ENCODE data around the gene NAP1L4.

NAP1L4 gene

DNA sequence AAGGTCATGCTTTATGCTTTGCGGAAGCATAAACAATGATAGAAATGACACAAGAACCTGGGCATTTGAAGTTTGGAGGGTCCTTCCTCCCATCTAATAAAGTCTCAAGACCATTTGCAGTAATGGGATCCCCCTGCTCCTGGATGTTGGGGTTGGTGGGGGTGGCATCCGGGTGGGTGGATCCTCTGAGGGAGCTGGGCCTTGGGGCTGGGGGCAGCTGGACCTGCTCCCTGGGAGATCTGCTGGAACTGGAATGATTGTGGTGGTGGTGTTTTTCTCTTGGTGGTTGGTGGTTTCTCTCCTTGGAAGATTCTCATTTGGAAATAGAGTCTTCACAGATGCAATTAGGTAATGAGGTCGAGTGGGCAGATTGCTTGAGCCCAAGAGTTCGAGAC lies 2.2 kb upstream of the NAP1L4 start:
- WGBS (ENCODE audit: insufficient coverage, insufficient read length), result no CpG with 5 or more reads among the region's 4 CpGs
- Histone ChIP-seq H3K4me3 (ENCODE audit: low read length) (no peak overlapping the region), H3K27me3 (ENCODE audit: control insufficient read depth, insufficient read depth, low read length) (no peaks in the 10 kb centered on the region), H3K4me1 (ENCODE audit: control insufficient read depth, insufficient read depth, low read length) (0 out of 2 replicates have a peak, but pooled peaks cover 2% of the 10 kb centered on the region), H3K27ac (ENCODE audit: low read length) (no peak overlapping the region), H3K9me3 (ENCODE audit: control insufficient read depth, insufficient read depth, low read length) (no peaks in the 10 kb centered on the region), H3K36me3 (ENCODE audit: control insufficient read depth, insufficient read depth, low read length) (no peaks in the 10 kb centered on the region)
- no peak for DNase-seq (ENCODE audit: low read depth, low spot score)

DNA sequence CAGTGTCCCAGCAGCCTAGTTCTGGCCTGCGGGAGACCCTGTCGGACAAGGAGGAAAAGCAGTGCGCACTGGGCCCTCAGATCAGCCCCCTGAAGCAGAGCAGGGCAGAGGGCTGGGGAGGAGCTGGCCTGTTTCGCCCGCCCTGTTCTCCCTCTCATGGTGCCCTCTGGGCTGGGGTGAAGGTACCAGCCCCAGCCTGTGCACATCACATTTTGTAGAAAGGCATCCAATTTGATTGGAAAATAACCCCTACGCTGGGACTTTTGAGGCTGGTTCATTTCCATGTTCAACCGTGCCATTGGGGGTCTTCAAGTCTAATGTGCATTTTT lies 832 bp upstream of the NAP1L4 start:
- Histone ChIP-seq H3K4me1 (ENCODE audit: control insufficient read depth, insufficient read depth, low read length) (0 out of 2 replicates have a peak, but pooled peaks cover 2% of the 10 kb centered on the region), H3K4me3 (ENCODE audit: low read length) (peak overlapping the region; percentile 62), H3K27me3 (ENCODE audit: control insufficient read depth, insufficient read depth, low read length) (no peaks in the 10 kb centered on the region), H3K27ac (ENCODE audit: low read length) (no peak overlapping the region), H3K36me3 (ENCODE audit: control insufficient read depth, insufficient read depth, low read length) (no peaks in the 10 kb centered on the region), H3K9me3 (ENCODE audit: control insufficient read depth, insufficient read depth, low read length) (no peaks in the 10 kb centered on the region)
- DNase-seq (ENCODE audit: low read depth, low spot score), result no peak
- no CpG with 5 or more reads among the region's 7 CpGs for WGBS (ENCODE audit: insufficient coverage, insufficient read length)

DNA sequence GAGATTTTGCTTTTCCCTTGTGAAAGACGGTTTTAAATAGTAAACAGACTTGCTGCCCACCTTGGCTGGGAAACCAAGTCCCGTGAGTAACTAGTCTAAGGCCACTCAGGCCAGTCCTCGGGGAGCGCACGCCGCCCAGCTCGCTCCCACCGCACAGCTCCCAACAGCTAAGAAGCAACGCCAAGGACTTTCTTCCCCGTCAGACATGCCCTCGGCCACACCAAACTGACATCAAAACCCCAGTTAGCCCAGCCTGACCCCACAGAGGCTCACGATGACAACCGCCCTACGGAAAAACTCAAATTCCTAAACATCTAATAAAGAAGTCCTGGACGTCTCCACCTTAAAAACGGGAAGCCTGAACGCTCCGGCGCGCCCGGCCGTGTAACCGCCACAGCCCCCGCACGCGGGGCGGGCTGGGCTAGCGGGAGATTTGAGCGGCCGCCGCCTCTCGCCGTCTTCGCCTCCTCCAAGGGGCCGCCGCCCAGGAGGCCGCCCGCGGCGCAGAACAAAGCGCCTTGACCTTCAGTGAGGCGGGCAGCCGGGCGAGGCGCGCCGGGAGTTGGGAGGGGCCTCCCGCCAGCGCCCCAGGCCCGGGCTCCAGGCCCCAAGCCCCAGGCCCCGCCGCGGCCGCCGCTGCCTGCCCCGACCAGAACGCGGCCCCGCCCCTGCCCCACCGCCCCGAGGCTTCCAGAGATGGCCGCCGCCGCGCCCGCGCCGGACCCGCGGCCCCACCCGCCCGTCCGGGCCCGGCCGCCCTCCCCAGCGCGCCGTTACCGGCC lies 486 bp downstream of the NAP1L4 start:
- H3K4me3 ChIP-seq (ENCODE audit: low read length), result peak overlapping the region; percentile 62
- no peaks in the 10 kb centered on the region for H3K27me3 ChIP-seq (ENCODE audit: control insufficient read depth, insufficient read depth, low read length)
- no peak overlapping the region for H3K27ac ChIP-seq (ENCODE audit: low read length)
- H3K36me3 ChIP-seq (ENCODE audit: control insufficient read depth, insufficient read depth, low read length), result no peaks in the 10 kb centered on the region; the same call in 1 of the 2 replicates
- no CpG with 5 or more reads among the region's 79 CpGs for WGBS (ENCODE audit: insufficient coverage, insufficient read length)
- 0 out of 2 replicates have a peak, but pooled peaks cover 2% of the 10 kb centered on the region for H3K4me1 ChIP-seq (ENCODE audit: control insufficient read depth, insufficient read depth, low read length)
- H3K9me3 ChIP-seq (ENCODE audit: control insufficient read depth, insufficient read depth, low read length), result no peaks in the 10 kb centered on the region
- DNase-seq (ENCODE audit: low read depth, low spot score), result no peak

DNA sequence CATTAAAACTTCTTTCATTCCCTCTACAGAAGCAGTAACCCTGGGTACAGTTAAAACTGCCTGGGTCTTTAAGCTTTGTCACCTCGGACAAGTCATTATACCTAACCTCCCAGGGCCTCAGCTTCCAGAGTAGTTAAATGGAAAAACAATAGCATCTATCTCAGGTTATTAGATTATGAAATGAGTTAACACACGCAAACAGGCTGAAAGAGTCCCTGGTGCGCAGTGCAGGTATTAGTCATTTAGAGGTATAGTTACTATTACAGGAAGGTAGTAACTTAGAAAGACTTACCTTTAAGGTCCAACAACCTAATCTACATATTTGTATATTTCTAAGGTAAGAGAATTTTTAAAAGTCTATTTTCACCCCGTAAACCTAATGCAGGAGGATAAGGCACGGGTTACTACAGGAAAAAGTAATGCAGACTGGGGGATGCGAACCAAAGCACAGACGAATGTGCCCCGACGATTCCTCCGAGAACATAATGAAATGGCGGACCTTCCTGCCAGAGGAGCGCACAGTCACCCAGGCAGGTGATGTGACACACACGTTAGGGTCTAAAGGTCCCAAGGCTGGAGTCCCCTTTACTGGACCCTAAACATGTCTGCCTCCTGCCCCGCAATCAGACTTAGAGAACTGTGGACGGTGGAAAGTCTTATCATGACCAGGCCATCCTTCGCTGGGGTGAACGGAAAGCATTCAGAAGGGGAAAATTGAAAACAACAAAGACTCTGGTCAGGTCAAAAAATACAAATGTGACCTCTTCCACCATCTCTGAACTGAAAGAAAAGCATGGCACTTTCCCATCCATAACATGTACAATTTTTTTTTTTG lies 1.3 kb downstream of the NAP1L4 start:
- Histone ChIP-seq H3K9me3 (ENCODE audit: control insufficient read depth, insufficient read depth, low read length) (no peaks in the 10 kb centered on the region), H3K4me1 (ENCODE audit: control insufficient read depth, insufficient read depth, low read length) (0 out of 2 replicates have a peak, but pooled peaks cover 2% of the 10 kb centered on the region), H3K36me3 (ENCODE audit: control insufficient read depth, insufficient read depth, low read length) (no peaks in the 10 kb centered on the region; the same call in 1 of the 2 replicates), H3K27ac (ENCODE audit: low read length) (no peak overlapping the region), H3K4me3 (ENCODE audit: low read length) (peak overlapping the region; percentile 62; the same call in 1 of the 2 replicates), H3K27me3 (ENCODE audit: control insufficient read depth, insufficient read depth, low read length) (no peaks in the 10 kb centered on the region)
- no peak for DNase-seq (ENCODE audit: low read depth, low spot score)
- WGBS (ENCODE audit: insufficient coverage, insufficient read length), result no CpG with 5 or more reads among the region's 17 CpGs

DNA sequence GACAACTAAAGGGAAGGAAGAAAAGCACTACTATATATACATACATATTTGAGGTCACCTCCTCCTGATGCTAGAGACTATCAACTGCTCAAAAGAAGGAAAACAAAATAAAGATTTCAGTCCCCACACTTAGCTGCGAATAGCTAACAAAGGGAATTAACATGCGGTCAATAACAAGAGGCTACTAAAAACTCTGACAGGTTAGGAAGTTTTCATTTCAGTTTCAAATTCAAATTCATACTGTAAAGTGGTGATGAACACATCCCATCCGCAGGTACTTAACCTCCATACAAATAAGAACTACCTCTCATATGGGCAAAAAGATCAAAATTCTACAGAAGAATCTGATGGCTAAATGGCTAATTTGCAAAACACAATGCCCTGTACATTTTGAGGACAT lies 2.6 kb downstream of the NAP1L4 start:
- H3K27ac ChIP-seq (ENCODE audit: low read length), result no peak overlapping the region
- no CpG with 5 or more reads among the region's 3 CpGs for WGBS (ENCODE audit: insufficient coverage, insufficient read length)
- H3K4me1 ChIP-seq (ENCODE audit: control insufficient read depth, insufficient read depth, low read length), result 0 out of 2 replicates have a peak, but pooled peaks cover 2% of the 10 kb centered on the region
- no peak for DNase-seq (ENCODE audit: low read depth, low spot score)
- H3K27me3 ChIP-seq (ENCODE audit: control insufficient read depth, insufficient read depth, low read length), result no peaks in the 10 kb centered on the region
- H3K9me3 ChIP-seq (ENCODE audit: control insufficient read depth, insufficient read depth, low read length), result no peaks in the 10 kb centered on the region
- H3K4me3 ChIP-seq (ENCODE audit: low read length), result no peak overlapping the region
- no peaks in the 10 kb centered on the region; the same call in 1 of the 2 replicates for H3K36me3 ChIP-seq (ENCODE audit: control insufficient read depth, insufficient read depth, low read length)

DNA sequence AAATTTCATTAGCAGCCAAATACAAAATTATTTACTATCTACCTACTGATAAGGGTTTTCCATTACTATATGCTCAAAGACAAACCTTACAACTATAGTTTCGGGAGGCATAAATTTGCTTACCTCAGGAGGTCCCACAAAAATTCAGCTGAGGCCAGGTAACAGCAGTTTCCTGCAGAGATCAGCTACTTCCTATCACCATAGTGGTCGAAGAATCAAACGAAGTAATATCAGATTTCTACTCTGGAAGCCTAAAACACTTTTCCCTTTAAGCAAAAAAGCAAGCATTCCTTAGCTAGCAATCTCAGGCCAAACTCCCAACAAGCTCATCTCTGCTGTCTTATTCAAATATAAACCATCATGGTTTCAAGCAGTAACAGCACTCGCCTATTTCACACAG lies 3.1 kb downstream of the NAP1L4 start:
- Histone ChIP-seq H3K27ac (ENCODE audit: low read length) (no peak overlapping the region), H3K4me1 (ENCODE audit: control insufficient read depth, insufficient read depth, low read length) (0 out of 2 replicates have a peak, but pooled peaks cover 2% of the 10 kb centered on the region), H3K27me3 (ENCODE audit: control insufficient read depth, insufficient read depth, low read length) (no peaks in the 10 kb centered on the region), H3K36me3 (ENCODE audit: control insufficient read depth, insufficient read depth, low read length) (no peaks in the 10 kb centered on the region; the same call in 1 of the 2 replicates), H3K9me3 (ENCODE audit: control insufficient read depth, insufficient read depth, low read length) (no peaks in the 10 kb centered on the region), H3K4me3 (ENCODE audit: low read length) (no peak overlapping the region)
- DNase-seq (ENCODE audit: low read depth, low spot score), result no peak
- no CpG with 5 or more reads among the region's 4 CpGs for WGBS (ENCODE audit: insufficient coverage, insufficient read length)

DNA sequence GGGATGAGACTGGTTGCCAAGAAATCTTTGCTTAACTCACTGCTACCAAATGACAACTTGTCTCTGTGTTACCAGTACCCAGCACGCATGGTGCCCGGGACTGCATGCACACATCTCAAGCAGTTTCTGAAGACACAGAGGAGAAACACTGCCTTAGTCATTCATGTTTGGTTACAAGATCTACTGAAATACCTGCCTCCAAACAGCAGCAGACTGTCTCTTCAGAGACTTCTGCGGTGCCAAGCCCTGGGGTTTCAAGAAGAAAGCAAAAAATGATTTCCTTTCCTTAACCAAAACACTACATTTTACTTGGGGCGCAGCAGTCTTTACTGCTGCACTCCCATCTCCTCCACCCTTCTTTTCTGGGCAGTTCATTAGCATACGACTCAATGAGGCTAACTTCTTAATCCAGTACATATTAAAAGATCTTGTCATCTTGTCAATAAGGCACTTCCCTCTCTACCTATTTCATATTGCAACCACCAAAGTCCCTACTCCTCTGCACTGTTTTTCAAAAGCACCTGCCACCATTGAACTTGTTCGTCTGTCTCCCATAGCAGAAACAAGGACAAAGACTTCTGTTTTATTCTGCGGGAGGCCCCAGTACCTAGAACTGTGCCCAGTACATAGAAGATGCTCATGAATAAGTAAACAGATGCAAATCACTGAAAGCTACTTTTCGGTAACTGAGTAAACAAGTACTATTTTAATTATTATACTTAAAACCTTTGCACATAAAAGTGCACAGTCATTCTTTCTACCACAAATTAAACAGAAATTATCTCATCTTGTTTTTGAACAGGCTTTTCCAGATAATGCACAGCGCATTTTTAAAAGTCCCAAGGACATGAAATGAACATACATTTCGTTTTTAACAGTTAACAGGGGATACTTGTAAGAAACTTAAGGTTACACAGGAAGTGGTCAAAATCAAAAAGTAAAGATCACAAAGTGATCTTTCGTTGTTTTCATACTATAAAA lies 4.0 kb downstream of the NAP1L4 start:
- no CpG with 5 or more reads among the region's 11 CpGs for WGBS (ENCODE audit: insufficient coverage, insufficient read length)
- Histone ChIP-seq H3K9me3 (ENCODE audit: control insufficient read depth, insufficient read depth, low read length) (no peaks in the 10 kb centered on the region), H3K4me3 (ENCODE audit: low read length) (no peak overlapping the region), H3K27me3 (ENCODE audit: control insufficient read depth, insufficient read depth, low read length) (no peaks in the 10 kb centered on the region), H3K36me3 (ENCODE audit: control insufficient read depth, insufficient read depth, low read length) (no peaks in the 10 kb centered on the region; the same call in 1 of the 2 replicates), H3K27ac (ENCODE audit: low read length) (no peak overlapping the region), H3K4me1 (ENCODE audit: control insufficient read depth, insufficient read depth, low read length) (0 out of 2 replicates have a peak, but pooled peaks cover 2% of the 10 kb centered on the region)
- DNase-seq (ENCODE audit: low read depth, low spot score), result no peak

DNA sequence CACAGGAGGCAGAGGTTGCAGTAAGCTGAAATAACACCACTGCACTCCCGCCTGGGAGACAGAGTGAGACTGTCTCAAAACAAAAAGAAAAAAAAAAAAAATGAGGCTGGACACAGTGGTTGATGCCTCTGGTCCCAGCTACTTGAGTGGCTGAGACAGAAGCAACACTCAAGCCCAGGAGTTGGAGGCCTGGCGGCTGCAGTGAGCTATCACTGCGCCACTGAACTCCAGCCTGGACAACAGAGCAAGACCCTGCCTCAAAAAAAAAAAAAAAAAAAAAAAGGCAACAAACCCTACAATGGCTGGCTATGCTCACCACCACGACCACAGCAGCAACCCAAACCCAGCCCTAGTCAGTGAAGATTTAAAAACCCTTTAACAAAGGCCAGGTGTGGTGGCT lies 8.2 kb downstream of the NAP1L4 start:
- H3K4me3 ChIP-seq (ENCODE audit: low read length), result no peak overlapping the region
- H3K36me3 ChIP-seq (ENCODE audit: control insufficient read depth, insufficient read depth, low read length), result no peaks in the 10 kb centered on the region; the same call in 1 of the 2 replicates
- DNase-seq (ENCODE audit: low read depth, low spot score), result no peak
- WGBS (ENCODE audit: insufficient coverage, insufficient read length), result no CpG with 5 or more reads among the region's 4 CpGs
- H3K27me3 ChIP-seq (ENCODE audit: control insufficient read depth, insufficient read depth, low read length), result no peaks in the 10 kb centered on the region
- H3K9me3 ChIP-seq (ENCODE audit: control insufficient read depth, insufficient read depth, low read length), result no peaks in the 10 kb centered on the region
- H3K4me1 ChIP-seq (ENCODE audit: control insufficient read depth, insufficient read depth, low read length), result no peaks in the 10 kb centered on the region
- no peak overlapping the region for H3K27ac ChIP-seq (ENCODE audit: low read length)

DNA sequence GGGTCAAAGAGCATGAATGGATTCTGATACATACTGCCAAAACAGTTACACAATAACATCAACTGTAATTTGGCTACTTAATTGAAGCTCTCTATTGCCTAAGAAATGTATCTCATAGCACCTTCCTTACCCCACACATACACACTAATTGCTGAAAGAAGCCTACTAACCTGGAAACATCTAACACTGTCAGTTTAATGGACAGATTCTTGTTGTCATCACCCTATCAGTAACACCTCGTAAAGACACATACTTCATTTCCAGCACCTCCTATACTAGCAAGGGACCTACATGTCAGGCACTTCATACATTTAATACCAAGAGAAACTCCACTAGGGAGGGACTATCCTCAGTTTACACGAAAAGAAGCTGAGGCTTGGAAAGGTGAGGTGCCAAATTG lies 9.9 kb downstream of the NAP1L4 start:
- Histone ChIP-seq H3K27me3 (ENCODE audit: control insufficient read depth, insufficient read depth, low read length) (no peaks in the 10 kb centered on the region), H3K27ac (ENCODE audit: low read length) (no peak overlapping the region), H3K4me1 (ENCODE audit: control insufficient read depth, insufficient read depth, low read length) (no peaks in the 10 kb centered on the region), H3K4me3 (ENCODE audit: low read length) (no peak overlapping the region), H3K36me3 (ENCODE audit: control insufficient read depth, insufficient read depth, low read length) (peaks cover 5% of the 10 kb centered on the region; the same call in 1 of the 2 replicates), H3K9me3 (ENCODE audit: control insufficient read depth, insufficient read depth, low read length) (no peaks in the 10 kb centered on the region)
- no peak for DNase-seq (ENCODE audit: low read depth, low spot score)
- WGBS (ENCODE audit: insufficient coverage, insufficient read length), result no CpG with 5 or more reads among the region's 2 CpGs
